ENCODE data around the gene RPP25. TPM values are rescaled to one million over a fixed set of nuclear protein-coding genes. Genes with fewer than 3 reads are reported as not detected.

The RPP25 gene
- total and polyA plus RNA-seq, 2 donors (not counting 1 experiment from before 2014, with no cell fraction given) = 0.92 to 3.1 TPM

GRCh38 chr15:74950078-74950908, 6.3 kb downstream of the RPP25 start:
- peaks cover 5 to 7% of the 10 kb centered on the region in 2 donors for H3K4me1 ChIP-seq (ENCODE audit: control insufficient read depth in 2 of 2, insufficient read depth in 2 of 2, low read length in 2 of 2)
- 97% methylated on average over 3 of the region's 7 CpGs for WGBS (ENCODE audit: insufficient coverage)
- peak; percentile 97 for TF ChIP-seq CTCF (IDR thresholded peaks at IDR 0.05)
- TF ChIP-seq EZH2 (IDR thresholded peaks at IDR 0.05; ENCODE audit: borderline replicate concordance, insufficient read depth, low read depth, low read length, poor library complexity, severe bottlenecking) = no peak
- H3K27me3 ChIP-seq (replicated peaks in 1 of 4; ENCODE audit: control extremely low read depth in 1 of 4, control insufficient read depth in 3 of 4, insufficient read depth in 4 of 4, low read length in 3 of 4) = peaks cover 0 to 22% (median 2%) of the 10 kb centered on the region in 4 experiments
- H3K27ac ChIP-seq (ENCODE audit: low read length in 2 of 2) = no peak overlapping the region
- H3K9ac ChIP-seq (ENCODE audit: low read length) = no peak overlapping the region
- Mint-ChIP-seq H3K9me3 (ENCODE audit: insufficient read depth) (no peaks in the 10 kb centered on the region), H3K27ac (no peak overlapping the region), H3K4me1 (peaks cover 6% of the 10 kb centered on the region), H3K4me3 (no peak overlapping the region), H3K27me3 (peaks cover 7% of the 10 kb centered on the region)
- no peaks in the 10 kb centered on the region for H3K36me3 ChIP-seq (replicated peaks in 1 of 2; ENCODE audit: control extremely low read depth in 1 of 2, control insufficient read depth in 1 of 2, extremely low read depth in 1 of 2, insufficient read depth in 2 of 2, low read length in 1 of 2)
- no peaks in the 10 kb centered on the region for H3K9me3 ChIP-seq (ENCODE audit: control extremely low read depth in 1 of 3, control insufficient read depth in 2 of 3, insufficient read depth in 1 of 3, low read length in 2 of 3)
- POLR2A ChIA-PET = interaction anchor here (1.1 kb wide), 1 partner anchor 12 kb away, joined by 3 read pairs; no protein-coding TSS in a partner anchor
- ATAC-seq (ENCODE audit: low read depth) = peak; percentile 95
- intact Hi-C loops (cut with micrococcal nuclease) = loop anchor here (1.0 kb wide), 3 partner anchors 49 to 315 kb away; no protein-coding TSS in a partner anchor
- H2AFZ ChIP-seq (ENCODE audit: insufficient read depth, low read depth, low read length, poor library complexity, severe bottlenecking) = no peak overlapping the region
- H3K4me2 ChIP-seq (replicated peaks; ENCODE audit: low read depth, low read length, poor library complexity, severe bottlenecking) = no peak overlapping the region
- no peaks in the 10 kb centered on the region for H3K79me2 ChIP-seq (ENCODE audit: control insufficient read depth, insufficient read depth, low read length)
- no peak overlapping the region for H3K4me3 ChIP-seq (ENCODE audit: control extremely low read depth in 1 of 5, extremely low read depth in 1 of 5, insufficient read depth in 1 of 5, low read depth in 2 of 5, low read length in 4 of 5)
- DNase-seq = peak; percentile 86
- H4K20me1 ChIP-seq (ENCODE audit: control insufficient read depth, insufficient read depth, low read length, poor library complexity, severe bottlenecking) = peaks cover 13% of the 10 kb centered on the region
- CTCF ChIA-PET = interaction anchor here (0.5 to 4.1 kb wide), 41 partner anchors 8 to 578 kb away, joined by 3 to 87 read pairs (median 4); partner anchors contain the start of genes CLK3, COX5A and FAM219B
